ENCODE results near the gene ULBP2.
"Not testable (repeated sequence)": the region's sequence is repeated elsewhere in the genome, so short reads cannot be mapped to it uniquely, and the experiment has no call there.

Gene ULBP2

GRCh38 chr6:149906405-149906804, 35.4 kb upstream of the ULBP2 start:
- H3F3A ChIP-seq (ENCODE audit: insufficient read depth, low read length) = no peaks in the 10 kb centered on the region
- no peaks in the 10 kb centered on the region for H4K20me1 ChIP-seq (ENCODE audit: insufficient read depth, low read length)
- no peak for DNase-seq
- H3K4me3 ChIP-seq (ENCODE audit: low read length) = no peak overlapping the region
- peaks cover 82% of the 10 kb centered on the region for H3K27me3 ChIP-seq (replicated peaks; ENCODE audit: insufficient read depth, low read length)
- no peaks in the 10 kb centered on the region for H3K36me3 ChIP-seq (replicated peaks; ENCODE audit: insufficient read depth, low read length)
- H3K4me1 ChIP-seq (ENCODE audit: low read length) = no peaks in the 10 kb centered on the region
- no peaks in the 10 kb centered on the region for H3K9me2 ChIP-seq (replicated peaks; ENCODE audit: insufficient read depth, low read length)
- no peaks in the 10 kb centered on the region for H3K9me3 ChIP-seq (replicated peaks; ENCODE audit: insufficient read depth, low read length)
- no peak overlapping the region for H3K4me2 ChIP-seq (ENCODE audit: low read depth, low read length)
- H3K79me2 ChIP-seq (ENCODE audit: low read length) = no peaks in the 10 kb centered on the region
- no peak overlapping the region for H3K27ac ChIP-seq (ENCODE audit: low read length)
- no peak overlapping the region for H3K9ac ChIP-seq (ENCODE audit: low read length)
- H2AFZ ChIP-seq (ENCODE audit: low read length) = no peak overlapping the region
- no peak for TF ChIP-seq CTCF (IDR thresholded peaks at IDR 0.05; ENCODE audit: low read length)
- no peak for TF ChIP-seq EZH2 (optimal IDR thresholded peaks at IDR 0.05; ENCODE audit: low read depth, low read length)
- TF ChIP-seq EZH2phosphoT487 (IDR thresholded peaks at IDR 0.05; ENCODE audit: low read length) = no peak

GRCh38 chr6:149907317-149907716, 34.5 kb upstream of the ULBP2 start:
- no peak overlapping the region for H3K9ac ChIP-seq (ENCODE audit: low read length)
- no peaks in the 10 kb centered on the region for H3K36me3 ChIP-seq (replicated peaks; ENCODE audit: insufficient read depth, low read length)
- H3K79me2 ChIP-seq (ENCODE audit: low read length) = no peaks in the 10 kb centered on the region
- no peak for DNase-seq
- H3F3A ChIP-seq (ENCODE audit: insufficient read depth, low read length) = no peaks in the 10 kb centered on the region
- no peaks in the 10 kb centered on the region for H3K9me2 ChIP-seq (replicated peaks; ENCODE audit: insufficient read depth, low read length)
- TF ChIP-seq EZH2phosphoT487 (IDR thresholded peaks at IDR 0.05; ENCODE audit: low read length) (no peak), CTCF (IDR thresholded peaks at IDR 0.05; ENCODE audit: low read length) (no peak), EZH2 (optimal IDR thresholded peaks at IDR 0.05; ENCODE audit: low read depth, low read length) (no peak)
- H3K4me2 ChIP-seq (ENCODE audit: low read depth, low read length) = no peak overlapping the region
- H2AFZ ChIP-seq (ENCODE audit: low read length) = no peak overlapping the region
- no peak overlapping the region for H3K4me3 ChIP-seq (ENCODE audit: low read length)
- no peaks in the 10 kb centered on the region for H3K4me1 ChIP-seq (ENCODE audit: low read length)
- no peaks in the 10 kb centered on the region for H3K9me3 ChIP-seq (replicated peaks; ENCODE audit: insufficient read depth, low read length)
- no peaks in the 10 kb centered on the region for H4K20me1 ChIP-seq (ENCODE audit: insufficient read depth, low read length)
- H3K27ac ChIP-seq (ENCODE audit: low read length) = no peak overlapping the region
- H3K27me3 ChIP-seq (replicated peaks; ENCODE audit: insufficient read depth, low read length) = peaks cover 79% of the 10 kb centered on the region

GRCh38 chr6:149908480-149908879, 33.3 kb upstream of the ULBP2 start:
- not testable (repeated sequence) for H3K4me3 ChIP-seq (ENCODE audit: low read length); H3K4me1 ChIP-seq (ENCODE audit: low read length); H3K79me2 ChIP-seq (ENCODE audit: low read length); H3K9me3 ChIP-seq (replicated peaks; ENCODE audit: insufficient read depth, low read length); H4K20me1 ChIP-seq (ENCODE audit: insufficient read depth, low read length); H3K4me2 ChIP-seq (ENCODE audit: low read depth, low read length); DNase-seq; H3K36me3 ChIP-seq (replicated peaks; ENCODE audit: insufficient read depth, low read length); H3F3A ChIP-seq (ENCODE audit: insufficient read depth, low read length); H2AFZ ChIP-seq (ENCODE audit: low read length); H3K27ac ChIP-seq (ENCODE audit: low read length); H3K9me2 ChIP-seq (replicated peaks; ENCODE audit: insufficient read depth, low read length); H3K9ac ChIP-seq (ENCODE audit: low read length)
- peaks cover 79% of the 10 kb centered on the region for H3K27me3 ChIP-seq (replicated peaks; ENCODE audit: insufficient read depth, low read length)

- no peaks in the 10 kb centered on the region for H3K9me3 ChIP-seq (replicated peaks; ENCODE audit: insufficient read depth, low read length)
- TF ChIP-seq EZH2 (optimal IDR thresholded peaks at IDR 0.05; ENCODE audit: low read depth, low read length) = no peak
- TF ChIP-seq EZH2phosphoT487 (IDR thresholded peaks at IDR 0.05; ENCODE audit: low read length) = no peak
- no peak for TF ChIP-seq CTCF (IDR thresholded peaks at IDR 0.05; ENCODE audit: low read length)
- no peak overlapping the region for H3K9ac ChIP-seq (ENCODE audit: low read length)
- H4K20me1 ChIP-seq (ENCODE audit: insufficient read depth, low read length) = no peaks in the 10 kb centered on the region
- H3K27ac ChIP-seq (ENCODE audit: low read length) = no peak overlapping the region
- H2AFZ ChIP-seq (ENCODE audit: low read length) = no peak overlapping the region
- no peak for DNase-seq
- H3F3A ChIP-seq (ENCODE audit: insufficient read depth, low read length) = no peaks in the 10 kb centered on the region
- no peak overlapping the region for H3K4me2 ChIP-seq (ENCODE audit: low read depth, low read length)
- H3K9me2 ChIP-seq (replicated peaks; ENCODE audit: insufficient read depth, low read length) = no peaks in the 10 kb centered on the region
- H3K4me1 ChIP-seq (ENCODE audit: low read length) = no peaks in the 10 kb centered on the region
- peaks cover 79% of the 10 kb centered on the region for H3K27me3 ChIP-seq (replicated peaks; ENCODE audit: insufficient read depth, low read length)
- no peak overlapping the region for H3K4me3 ChIP-seq (ENCODE audit: low read length)
- no peaks in the 10 kb centered on the region for H3K36me3 ChIP-seq (replicated peaks; ENCODE audit: insufficient read depth, low read length)
- H3K79me2 ChIP-seq (ENCODE audit: low read length) = no peaks in the 10 kb centered on the region
Measured at GRCh38 chr6:149909701-149910470, 31.9 kb upstream of the ULBP2 start.
